Measurements from ENCODE around the gene FUBP3.

DNA sequence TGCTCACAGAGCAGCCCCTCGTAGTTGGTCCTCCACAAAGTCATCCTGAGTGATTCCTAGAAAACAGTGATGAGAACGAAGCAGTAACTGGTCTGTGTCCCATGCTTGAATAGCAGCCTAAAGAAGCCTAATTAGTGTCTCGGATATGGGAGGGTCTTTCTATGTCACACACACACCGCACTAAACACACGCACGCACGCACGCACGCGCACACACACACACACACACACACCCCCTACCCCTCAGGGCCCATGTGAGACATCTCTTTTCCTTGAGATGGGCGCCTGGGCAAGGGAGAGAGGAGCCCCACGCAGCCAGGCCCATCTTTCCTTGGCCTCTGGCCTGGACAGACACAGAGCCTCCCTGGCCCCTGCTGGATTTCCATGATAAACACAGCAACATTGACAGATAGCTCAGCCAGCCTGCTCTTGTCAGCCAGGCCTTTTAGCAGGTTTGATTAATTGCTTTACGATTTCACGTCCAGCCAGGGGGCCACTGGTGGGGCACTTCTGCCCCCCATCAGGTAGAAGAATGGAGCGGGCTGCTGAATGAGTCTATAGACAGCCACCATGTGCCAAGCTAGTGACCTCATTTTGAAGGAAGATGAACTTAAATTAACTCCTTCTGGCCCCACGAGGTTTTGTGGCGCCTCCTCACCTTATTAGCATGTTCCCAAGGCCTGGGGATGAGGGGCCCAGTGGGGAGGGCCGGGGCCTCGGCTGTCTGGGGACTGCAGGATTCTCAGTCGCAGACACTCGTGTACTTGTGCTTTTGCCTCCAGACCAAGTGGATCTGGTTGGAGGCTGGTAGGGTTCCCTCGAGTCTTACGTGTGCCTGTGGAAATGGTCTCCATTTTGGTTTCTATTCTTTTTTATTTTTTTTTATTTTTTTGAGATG is 48.8 kb downstream of the FUBP3 start:
- TF ChIP-seq, protein P1, sequence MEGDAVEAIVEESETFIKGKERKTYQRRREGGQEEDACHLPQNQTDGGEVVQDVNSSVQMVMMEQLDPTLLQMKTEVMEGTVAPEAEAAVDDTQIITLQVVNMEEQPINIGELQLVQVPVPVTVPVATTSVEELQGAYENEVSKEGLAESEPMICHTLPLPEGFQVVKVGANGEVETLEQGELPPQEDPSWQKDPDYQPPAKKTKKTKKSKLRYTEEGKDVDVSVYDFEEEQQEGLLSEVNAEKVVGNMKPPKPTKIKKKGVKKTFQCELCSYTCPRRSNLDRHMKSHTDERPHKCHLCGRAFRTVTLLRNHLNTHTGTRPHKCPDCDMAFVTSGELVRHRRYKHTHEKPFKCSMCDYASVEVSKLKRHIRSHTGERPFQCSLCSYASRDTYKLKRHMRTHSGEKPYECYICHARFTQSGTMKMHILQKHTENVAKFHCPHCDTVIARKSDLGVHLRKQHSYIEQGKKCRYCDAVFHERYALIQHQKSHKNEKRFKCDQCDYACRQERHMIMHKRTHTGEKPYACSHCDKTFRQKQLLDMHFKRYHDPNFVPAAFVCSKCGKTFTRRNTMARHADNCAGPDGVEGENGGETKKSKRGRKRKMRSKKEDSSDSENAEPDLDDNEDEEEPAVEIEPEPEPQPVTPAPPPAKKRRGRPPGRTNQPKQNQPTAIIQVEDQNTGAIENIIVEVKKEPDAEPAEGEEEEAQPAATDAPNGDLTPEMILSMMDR (IDR thresholded peaks at IDR 0.05; ENCODE audit: low read depth, low read length, poor library complexity, severe bottlenecking) = no peak
- no peak for TF ChIP-seq EZH2phosphoT487 (IDR thresholded peaks at IDR 0.05; ENCODE audit: borderline replicate concordance, low read length)

Data from DOHH2 (cell line).